Right lobe of liver (tissue), 6 donors: ENCODE data around the gene FOSB. TPM values are rescaled to one million over a fixed set of nuclear protein-coding genes. Genes with fewer than 3 reads are reported as not detected.
A peak's percentile ranks its signal among the peaks of the same experiment; 100 is the strongest.

Experiments used
- ATAC-seq, 4 donors: fragments of 200-7000 bp; cut with Tn5 transposase; one replicate each; pipeline ENCODE4 v1.9.1; 2020; ENCODE audit warnings: mild to moderate bottlenecking in 4 of 4, moderate library complexity in 4 of 4
- DNase-seq, 3 donors: peaks; one replicate each; pipeline ENCODE4 v3.0.0-alpha.2; 2020
- H3K27ac ChIP-seq, 3 donors: fragments of 200-600 bp; one replicate each; pipeline ENCODE4 v1.8.0; 2022
- H3K27me3 ChIP-seq, 2 donors: fragments of 200-600 bp; one replicate each; pipeline ENCODE4 v1.8.0; 2022
- H3K36me3 ChIP-seq, 4 donors: fragments of 200-600 bp; sonication (generic) in 1 of 4; one replicate each; pipeline versions ENCODE4 v1.5.1 to v1.8.0; 2017 to 2022; ENCODE audit warnings: control low read depth in 1 of 4
- H3K4me1 ChIP-seq, 4 donors: fragments of 200-600 bp; sonication (generic) in 1 of 4; one replicate each; pipeline versions ENCODE4 v1.5.1 to v1.8.0; 2017 to 2022; ENCODE audit warnings: control low read depth in 1 of 4
- H3K4me3 ChIP-seq, 3 donors: fragments of 200-600 bp; one replicate each; pipeline ENCODE4 v1.8.0; 2022
- H3K9me3 ChIP-seq, 4 donors: fragments of 200-600 bp; sonication (generic) in 1 of 4; one replicate each; pipeline versions ENCODE4 v1.5.1 to v1.8.0; 2017 to 2022; ENCODE audit warnings: control low read depth in 1 of 4
- POLR2A ChIP-seq: fragments of 450-650 bp; IDR thresholded peaks from one replicate; pipeline ENCODE4 v1.6.1; 2017; ENCODE audit warnings: antibody characterized with exemption, mild to moderate bottlenecking
- WGBS: methylation state at CpG from one replicate; pipeline ENCODE4 v1.1.6; 2018; ENCODE audit warnings: low coverage, low lambda C conversion rate; ENCODE audit not compliant: insufficient coverage; ENCODE audit errors: missing lambda C conversion rate; 5-methylcytosine and 5-hydroxymethylcytosine counted together
- intact Hi-C, 2 donors: fragments of 100-400 bp; cut with DNase I; formaldehyde crosslinking; loops; one replicate each; pipeline versions ENCODE4 v1.11.2 to v1.14.1; 2022
- total RNA-seq, 6 experiments: library from RNA; depleted of rRNA in 2 of 6; stranded (reverse); fragments of >200 nt in 2 of 6; fragmentation: NEBNext Ultra II Directional in 3 of 6; extraction: Animal tissue kit (Norgen Biotek cat#: 25700) in 3 of 6; gene quantifications; one replicate each; pipeline versions ENCODE4 v1.1.0 to v1.2.4, GENCODE V29; 2016 to 2023
- TF ChIP-seq, protein P1 (sequence below), 4 donors: fragments of 200-600 bp in 3 of 4; fragments of 450-650 bp in 1 of 4; IDR thresholded peaks; one replicate each; pipeline versions ENCODE4 v1.5.1 to v1.8.0; 2016 to 2022; ENCODE audit warnings: antibody characterized with exemption in 4 of 4, mild to moderate bottlenecking in 2 of 4
- donor health status: DM: no; HTN: yes; CAD: no.
- donor health status: DM: no; HTN: no; CAD: no.
- donor health status: DM: no; HTN: no; CAD: no.
- donor health status: DM: no; HTN: yes; CAD: no.
- donor health status: DM: no; HTN: yes; CAD: no.

Gene FOSB
- total RNA-seq, 6 experiments from 2014 or later = 0.19 to 1.2 (median 0.44) TPM

DNA sequence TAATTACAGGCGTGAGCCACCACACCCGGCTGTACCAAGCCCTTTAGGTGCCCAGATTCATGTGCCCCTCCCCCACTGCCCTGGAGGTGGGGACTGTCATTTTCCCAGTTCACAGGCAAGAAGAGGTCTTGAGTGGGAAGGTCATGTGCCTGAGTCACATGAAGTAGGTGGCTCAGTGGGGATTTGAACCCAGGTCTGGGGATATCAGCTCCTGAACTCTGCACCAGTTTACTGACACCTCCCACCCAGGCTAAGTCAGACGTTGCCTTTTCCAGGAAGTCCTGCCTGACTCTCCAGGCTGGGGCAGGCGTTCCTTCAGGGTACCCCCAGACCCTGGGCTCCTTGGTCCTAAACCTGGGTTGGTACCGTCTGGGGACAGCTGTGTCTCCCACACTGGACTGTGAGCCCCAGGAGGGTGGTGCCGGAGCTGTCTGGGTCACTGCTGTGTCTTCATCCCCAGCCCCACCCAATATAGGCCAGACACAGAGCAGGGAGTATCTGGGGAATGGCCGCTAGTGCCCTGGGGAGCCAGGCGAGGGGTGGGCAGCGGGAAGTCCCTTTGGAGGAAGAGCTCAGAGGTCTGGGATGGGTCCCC, 48.1 kb downstream of the FOSB start:
- 77% methylated on average over 2 of the region's 9 CpGs for WGBS
- ATAC-seq (peak; percentile 6 to 54 (median 34)), DNase-seq (peak in 1 of 3 donors; percentile 65)
- intact Hi-C loops = no loop called here
- TF ChIP-seq POLR2A = no peak
- TF ChIP-seq, protein P1, sequence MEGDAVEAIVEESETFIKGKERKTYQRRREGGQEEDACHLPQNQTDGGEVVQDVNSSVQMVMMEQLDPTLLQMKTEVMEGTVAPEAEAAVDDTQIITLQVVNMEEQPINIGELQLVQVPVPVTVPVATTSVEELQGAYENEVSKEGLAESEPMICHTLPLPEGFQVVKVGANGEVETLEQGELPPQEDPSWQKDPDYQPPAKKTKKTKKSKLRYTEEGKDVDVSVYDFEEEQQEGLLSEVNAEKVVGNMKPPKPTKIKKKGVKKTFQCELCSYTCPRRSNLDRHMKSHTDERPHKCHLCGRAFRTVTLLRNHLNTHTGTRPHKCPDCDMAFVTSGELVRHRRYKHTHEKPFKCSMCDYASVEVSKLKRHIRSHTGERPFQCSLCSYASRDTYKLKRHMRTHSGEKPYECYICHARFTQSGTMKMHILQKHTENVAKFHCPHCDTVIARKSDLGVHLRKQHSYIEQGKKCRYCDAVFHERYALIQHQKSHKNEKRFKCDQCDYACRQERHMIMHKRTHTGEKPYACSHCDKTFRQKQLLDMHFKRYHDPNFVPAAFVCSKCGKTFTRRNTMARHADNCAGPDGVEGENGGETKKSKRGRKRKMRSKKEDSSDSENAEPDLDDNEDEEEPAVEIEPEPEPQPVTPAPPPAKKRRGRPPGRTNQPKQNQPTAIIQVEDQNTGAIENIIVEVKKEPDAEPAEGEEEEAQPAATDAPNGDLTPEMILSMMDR (IDR thresholded peaks at IDR 0.05) = no peak
- H3K27ac ChIP-seq = peak overlapping the region; percentile 36 to 62 (median 44)
- H3K36me3 ChIP-seq = peaks cover 0 to 17% (median 6%) of the 10 kb centered on the region in 4 donors
- no peaks in the 10 kb centered on the region for H3K27me3 ChIP-seq
- H3K9me3 ChIP-seq = no peaks in the 10 kb centered on the region
- peak overlapping the region in 1 of 3 donors; percentile 4 for H3K4me3 ChIP-seq
- peaks cover 0 to 23% (median 6%) of the 10 kb centered on the region in 4 donors for H3K4me1 ChIP-seq

DNA sequence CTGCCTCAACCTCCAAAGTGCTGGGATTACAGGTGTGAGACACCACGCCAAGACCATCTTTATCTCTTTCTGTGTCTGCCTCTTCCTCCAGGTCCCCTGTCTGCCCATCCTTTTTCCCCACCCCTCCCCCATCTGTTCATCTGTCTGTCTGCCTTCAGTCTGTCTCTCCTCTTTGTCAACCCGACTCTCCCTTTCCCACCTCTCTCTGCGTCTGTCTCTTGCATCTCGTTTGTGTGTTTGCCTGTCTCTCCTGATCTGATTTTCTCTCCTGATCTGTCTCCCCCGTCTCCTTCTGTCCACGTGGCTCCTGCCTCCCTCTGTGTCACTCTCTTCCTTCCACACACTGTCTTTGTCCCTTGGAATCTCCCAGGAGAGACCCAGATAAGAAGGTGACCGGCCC, 49.4 kb downstream of the FOSB start:
- no peaks in the 10 kb centered on the region for H3K9me3 ChIP-seq
- TF ChIP-seq, protein P1 (IDR thresholded peaks at IDR 0.05) = no peak
- TF ChIP-seq POLR2A = no peak
- intact Hi-C loops = no loop called here
- H3K27me3 ChIP-seq = no peaks in the 10 kb centered on the region
- no peak overlapping the region for H3K27ac ChIP-seq
- ATAC-seq = no peak
- WGBS = 65% methylated on average over 7 of the region's 7 CpGs
- no peak for DNase-seq
- peaks cover 0 to 21% (median 11%) of the 10 kb centered on the region in 4 donors for H3K36me3 ChIP-seq
- no peak overlapping the region for H3K4me3 ChIP-seq
- peaks cover 0 to 23% (median 6%) of the 10 kb centered on the region in 4 donors for H3K4me1 ChIP-seq

DNA sequence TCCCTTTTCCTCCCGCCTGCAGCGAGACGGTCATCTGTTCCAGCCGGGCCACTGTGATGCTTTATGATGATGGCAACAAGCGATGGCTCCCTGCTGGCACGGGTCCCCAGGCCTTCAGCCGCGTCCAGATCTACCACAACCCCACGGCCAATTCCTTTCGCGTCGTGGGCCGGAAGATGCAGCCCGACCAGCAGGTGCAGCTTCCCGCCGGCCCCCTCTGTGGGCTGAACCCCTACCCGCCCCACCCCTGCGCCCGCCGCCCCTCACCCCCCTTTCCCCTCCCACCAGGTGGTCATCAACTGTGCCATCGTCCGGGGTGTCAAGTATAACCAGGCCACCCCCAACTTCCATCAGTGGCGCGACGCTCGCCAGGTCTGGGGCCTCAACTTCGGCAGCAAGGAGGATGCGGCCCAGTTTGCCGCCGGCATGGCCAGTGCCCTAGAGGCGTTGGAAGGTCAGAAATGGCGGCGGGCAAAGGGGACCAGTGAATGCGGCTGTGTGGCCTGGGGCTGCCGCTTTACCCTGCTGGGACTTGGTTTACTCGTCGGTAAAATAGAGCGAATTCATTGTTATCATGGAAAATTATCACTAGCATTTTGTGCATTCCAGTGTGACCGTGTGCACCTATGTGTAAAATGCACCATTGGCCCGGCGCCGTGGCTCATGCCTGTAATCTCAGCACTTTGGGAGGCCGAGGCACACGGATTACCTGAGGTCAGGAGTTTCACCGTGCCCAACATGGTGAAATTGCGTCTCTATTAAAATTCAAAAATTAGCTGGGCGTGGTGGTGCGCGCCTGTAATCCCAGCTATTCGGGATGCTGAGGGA, 50.1 kb downstream of the FOSB start:
- Histone ChIP-seq H3K9me3 (no peaks in the 10 kb centered on the region), H3K4me1 (peaks cover 0 to 23% (median 6%) of the 10 kb centered on the region in 4 donors), H3K4me3 (no peak overlapping the region), H3K36me3 (peaks cover 0 to 21% (median 13%) of the 10 kb centered on the region in 4 donors), H3K27me3 (no peaks in the 10 kb centered on the region), H3K27ac (no peak overlapping the region)
- no peak for TF ChIP-seq POLR2A
- TF ChIP-seq, protein P1 (IDR thresholded peaks at IDR 0.05) = no peak
- DNase-seq (no peak), ATAC-seq (no peak)
- WGBS = 82% methylated on average over 23 of the region's 50 CpGs
- intact Hi-C loops = no loop called here

DNA sequence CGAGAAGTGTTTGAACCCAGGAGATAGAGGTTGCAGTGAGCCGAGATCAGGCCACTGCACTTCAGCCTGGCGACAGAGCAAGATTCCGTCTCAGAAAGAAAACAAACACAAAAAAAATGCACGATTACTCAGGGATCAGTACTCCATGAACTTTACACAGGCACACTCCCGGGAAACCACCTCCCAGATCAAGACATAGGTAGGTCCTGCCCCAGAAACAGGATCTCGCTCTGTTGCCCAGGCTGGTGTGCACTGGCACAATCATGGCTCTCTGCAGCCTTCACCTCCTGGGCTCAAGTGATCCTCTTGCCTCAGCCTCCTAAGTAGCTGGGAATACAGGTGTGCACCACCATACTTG, 50.7 kb downstream of the FOSB start:
- TF ChIP-seq, protein P1 (IDR thresholded peaks at IDR 0.05) = no peak
- no peak for TF ChIP-seq POLR2A
- H3K27me3 ChIP-seq = no peaks in the 10 kb centered on the region
- WGBS = 27% methylated on average over 4 of the region's 7 CpGs
- no peak overlapping the region for H3K27ac ChIP-seq
- ATAC-seq = peak in 1 of 4 donors; percentile 22
- no peaks in the 10 kb centered on the region for H3K9me3 ChIP-seq
- no peak overlapping the region for H3K4me3 ChIP-seq
- intact Hi-C loops = no loop called here
- no peak for DNase-seq
- H3K4me1 ChIP-seq = peaks cover 0 to 23% (median 8%) of the 10 kb centered on the region in 4 donors
- peaks cover 0 to 21% (median 13%) of the 10 kb centered on the region in 4 donors for H3K36me3 ChIP-seq
